ENCODE data around the gene TBX19.

TBX19 gene

GRCh38 chr1:168285521-168285790, 4.8 kb downstream of the TBX19 start:
- H3K9ac ChIP-seq (ENCODE audit: low read depth, low read length), result no peak overlapping the region
- peaks cover 17% of the 10 kb centered on the region; the same call in 1 of the 2 replicates for H3K4me1 ChIP-seq (ENCODE audit: insufficient read depth, low read length)
- H3K27ac ChIP-seq (ENCODE audit: low read length), result no peak overlapping the region
- no peak overlapping the region for H3K4me3 ChIP-seq (ENCODE audit: low read length)
- H3K27me3 ChIP-seq (ENCODE audit: insufficient read depth, low read length), result no peaks in the 10 kb centered on the region
- no peaks in the 10 kb centered on the region for H3K9me3 ChIP-seq (ENCODE audit: insufficient read depth, low read depth, low read length)
- H3K36me3 ChIP-seq (ENCODE audit: insufficient read depth, low read depth, low read length), result no peaks in the 10 kb centered on the region

GRCh38 chr1:168285971-168286927, 5.6 kb downstream of the TBX19 start:
- Histone ChIP-seq H3K4me3 (ENCODE audit: low read length) (no peak overlapping the region), H3K4me1 (ENCODE audit: insufficient read depth, low read length) (peaks cover 17% of the 10 kb centered on the region; the same call in 1 of the 2 replicates), H3K36me3 (ENCODE audit: insufficient read depth, low read depth, low read length) (no peaks in the 10 kb centered on the region), H3K27me3 (ENCODE audit: insufficient read depth, low read length) (no peaks in the 10 kb centered on the region), H3K9ac (ENCODE audit: low read depth, low read length) (no peak overlapping the region), H3K9me3 (ENCODE audit: insufficient read depth, low read depth, low read length) (no peaks in the 10 kb centered on the region), H3K27ac (ENCODE audit: low read length) (no peak overlapping the region)

- Histone ChIP-seq H3K27ac (ENCODE audit: low read length) (no peak overlapping the region), H3K4me1 (ENCODE audit: insufficient read depth, low read length) (peaks cover 20% of the 10 kb centered on the region; the same call in 1 of the 2 replicates), H3K4me3 (ENCODE audit: low read length) (no peak overlapping the region)
Measured at GRCh38 chr1:168287237-168287664, 6.6 kb downstream of the TBX19 start.

GRCh38 chr1:168288311-168289052, 7.8 kb downstream of the TBX19 start:
- no peak overlapping the region for H3K9ac ChIP-seq (ENCODE audit: low read depth, low read length)

More at GRCh38 chr1:168287237-168287664, 6.6 kb downstream of the TBX19 start:
- no peaks in the 10 kb centered on the region for H3K9me3 ChIP-seq (ENCODE audit: insufficient read depth, low read depth, low read length)
- no peaks in the 10 kb centered on the region for H3K36me3 ChIP-seq (ENCODE audit: insufficient read depth, low read depth, low read length)
- H3K9ac ChIP-seq (ENCODE audit: low read depth, low read length), result no peak overlapping the region
- no peaks in the 10 kb centered on the region for H3K27me3 ChIP-seq (ENCODE audit: insufficient read depth, low read length)

GRCh38 chr1:168291222-168291837, 10.7 kb downstream of the TBX19 start:
- Histone ChIP-seq H3K4me3 (ENCODE audit: low read length) (no peak overlapping the region), H3K27me3 (ENCODE audit: insufficient read depth, low read length) (no peaks in the 10 kb centered on the region), H3K9ac (ENCODE audit: low read depth, low read length) (no peak overlapping the region), H3K36me3 (ENCODE audit: insufficient read depth, low read depth, low read length) (no peaks in the 10 kb centered on the region), H3K27ac (ENCODE audit: low read length) (no peak overlapping the region), H3K4me1 (ENCODE audit: insufficient read depth, low read length) (peaks cover 7% of the 10 kb centered on the region; the same call in 1 of the 2 replicates), H3K9me3 (ENCODE audit: insufficient read depth, low read depth, low read length) (no peaks in the 10 kb centered on the region)

More at GRCh38 chr1:168288311-168289052, 7.8 kb downstream of the TBX19 start:
- Histone ChIP-seq H3K9me3 (ENCODE audit: insufficient read depth, low read depth, low read length) (no peaks in the 10 kb centered on the region), H3K36me3 (ENCODE audit: insufficient read depth, low read depth, low read length) (no peaks in the 10 kb centered on the region), H3K4me1 (ENCODE audit: insufficient read depth, low read length) (peaks cover 20% of the 10 kb centered on the region; the same call in 1 of the 2 replicates), H3K4me3 (ENCODE audit: low read length) (no peak overlapping the region), H3K27me3 (ENCODE audit: insufficient read depth, low read length) (no peaks in the 10 kb centered on the region), H3K27ac (ENCODE audit: low read length) (no peak overlapping the region)

GRCh38 chr1:168293356-168293755, 12.7 kb downstream of the TBX19 start:
- no peaks in the 10 kb centered on the region for H3K36me3 ChIP-seq (ENCODE audit: insufficient read depth, low read depth, low read length)
- peaks cover 4% of the 10 kb centered on the region; the same call in 1 of the 2 replicates for H3K4me1 ChIP-seq (ENCODE audit: insufficient read depth, low read length)
- H3K9ac ChIP-seq (ENCODE audit: low read depth, low read length), result no peak overlapping the region
- H3K27ac ChIP-seq (ENCODE audit: low read length), result no peak overlapping the region
- no peaks in the 10 kb centered on the region for H3K9me3 ChIP-seq (ENCODE audit: insufficient read depth, low read depth, low read length)
- no peak overlapping the region for H3K4me3 ChIP-seq (ENCODE audit: low read length)
- H3K27me3 ChIP-seq (ENCODE audit: insufficient read depth, low read length), result no peaks in the 10 kb centered on the region

- no peaks in the 10 kb centered on the region for H3K27me3 ChIP-seq (ENCODE audit: insufficient read depth, low read length)
- H3K4me1 ChIP-seq (ENCODE audit: insufficient read depth, low read length), result peaks cover 4% of the 10 kb centered on the region; the same call in 1 of the 2 replicates
- H3K36me3 ChIP-seq (ENCODE audit: insufficient read depth, low read depth, low read length), result no peaks in the 10 kb centered on the region
- H3K9me3 ChIP-seq (ENCODE audit: insufficient read depth, low read depth, low read length), result no peaks in the 10 kb centered on the region
- H3K4me3 ChIP-seq (ENCODE audit: low read length), result no peak overlapping the region
- no peak overlapping the region for H3K27ac ChIP-seq (ENCODE audit: low read length)
- no peak overlapping the region for H3K9ac ChIP-seq (ENCODE audit: low read depth, low read length)
Measured at GRCh38 chr1:168295411-168296114, 14.9 kb downstream of the TBX19 start.

- no peaks in the 10 kb centered on the region for H3K4me1 ChIP-seq (ENCODE audit: insufficient read depth, low read length)
- H3K27me3 ChIP-seq (ENCODE audit: insufficient read depth, low read length), result no peaks in the 10 kb centered on the region
- H3K36me3 ChIP-seq (ENCODE audit: insufficient read depth, low read depth, low read length), result no peaks in the 10 kb centered on the region
- no peak overlapping the region for H3K9ac ChIP-seq (ENCODE audit: low read depth, low read length)
- H3K9me3 ChIP-seq (ENCODE audit: insufficient read depth, low read depth, low read length), result no peaks in the 10 kb centered on the region
- no peak overlapping the region for H3K27ac ChIP-seq (ENCODE audit: low read length)
- no peak overlapping the region for H3K4me3 ChIP-seq (ENCODE audit: low read length)
Measured at GRCh38 chr1:168297019-168297730, 16.5 kb downstream of the TBX19 start.

- no peaks in the 10 kb centered on the region for H3K27me3 ChIP-seq (ENCODE audit: insufficient read depth, low read length)
- H3K9me3 ChIP-seq (ENCODE audit: insufficient read depth, low read depth, low read length), result no peaks in the 10 kb centered on the region
- no peak overlapping the region for H3K27ac ChIP-seq (ENCODE audit: low read length)
- no peaks in the 10 kb centered on the region for H3K36me3 ChIP-seq (ENCODE audit: insufficient read depth, low read depth, low read length)
- H3K4me3 ChIP-seq (ENCODE audit: low read length), result no peak overlapping the region
- H3K9ac ChIP-seq (ENCODE audit: low read depth, low read length), result no peak overlapping the region
- no peaks in the 10 kb centered on the region for H3K4me1 ChIP-seq (ENCODE audit: insufficient read depth, low read length)
Measured at GRCh38 chr1:168298446-168298845, 17.8 kb downstream of the TBX19 start.

- Histone ChIP-seq H3K9me3 (ENCODE audit: insufficient read depth, low read depth, low read length) (no peaks in the 10 kb centered on the region), H3K36me3 (ENCODE audit: insufficient read depth, low read depth, low read length) (no peaks in the 10 kb centered on the region), H3K4me3 (ENCODE audit: low read length) (no peak overlapping the region), H3K4me1 (ENCODE audit: insufficient read depth, low read length) (no peaks in the 10 kb centered on the region), H3K27me3 (ENCODE audit: insufficient read depth, low read length) (no peaks in the 10 kb centered on the region), H3K27ac (ENCODE audit: low read length) (no peak overlapping the region), H3K9ac (ENCODE audit: low read depth, low read length) (no peak overlapping the region)
Measured at GRCh38 chr1:168300626-168301025, 19.9 kb downstream of the TBX19 start.

All from iPS-20b (cell line).